MM.1S (cell line): ENCODE measurements around the gene C5AR1.
"Not testable (repeated sequence)": the region's sequence is repeated elsewhere in the genome, so short reads cannot be mapped to it uniquely, and the experiment has no call there.

Experiments
- DNase-seq: peaks from one replicate; pipeline ENCODE4 v3.0.0-alpha.2; 2015
- H2AFZ ChIP-seq: fragments of 300-600 bp; sonication (generic); 2 replicates; pipeline ENCODE4 v1.6.0; 2016; ENCODE audit warnings: antibody characterized with exemption, low read length
- H3F3A ChIP-seq: fragments of 300-600 bp; sonication (generic); 2 replicates; pipeline ENCODE4 v1.6.1; 2016; ENCODE audit warnings: mild to moderate bottlenecking, antibody characterized with exemption, low read length, moderate library complexity, mixed read lengths; ENCODE audit not compliant: insufficient read depth
- H3K27ac ChIP-seq: fragments of 300-600 bp; sonication (generic); 2 replicates; pipeline ENCODE4 v1.5.1; 2016; ENCODE audit warnings: mild to moderate bottlenecking, low read length
- H3K27me3 ChIP-seq: fragments of 300-600 bp; sonication (generic); replicated peaks from 2 replicates; pipeline ENCODE4 v1.6.0; 2016; ENCODE audit warnings: low read length; ENCODE audit not compliant: insufficient read depth
- H3K36me3 ChIP-seq: fragments of 300-600 bp; sonication (generic); replicated peaks from 2 replicates; pipeline ENCODE4 v1.6.1; 2016; ENCODE audit warnings: mild to moderate bottlenecking, low read length, mixed read lengths; ENCODE audit not compliant: insufficient read depth
- H3K4me1 ChIP-seq: fragments of 300-600 bp; sonication (generic); 2 replicates; pipeline ENCODE4 v1.6.1; 2016; ENCODE audit warnings: low read length, mixed read lengths
- H3K4me2 ChIP-seq: fragments of 300-600 bp; sonication (generic); 2 replicates; pipeline ENCODE4 v1.6.0; 2016; ENCODE audit warnings: low read depth, low read length
- H3K4me3 ChIP-seq: fragments of 300-600 bp; sonication (generic); 2 replicates; pipeline ENCODE4 v1.5.1; 2016; ENCODE audit warnings: low read length, mixed read lengths
- H3K79me2 ChIP-seq: fragments of 300-600 bp; sonication (generic); 2 replicates; pipeline ENCODE4 v1.6.1; 2016; ENCODE audit warnings: mixed run types, low read length, mixed read lengths
- H3K9ac ChIP-seq: fragments of 300-600 bp; sonication (generic); 2 replicates; pipeline ENCODE4 v1.6.1; 2016; ENCODE audit warnings: low read length, mixed read lengths
- H3K9me2 ChIP-seq: fragments of 300-600 bp; sonication (generic); replicated peaks from 2 replicates; pipeline ENCODE4 v1.6.1; 2016; ENCODE audit warnings: mild to moderate bottlenecking, low read length, mixed read lengths; ENCODE audit not compliant: insufficient read depth
- H3K9me3 ChIP-seq: fragments of 300-600 bp; sonication (generic); replicated peaks from 2 replicates; pipeline ENCODE4 v1.6.1; 2016; ENCODE audit warnings: mild to moderate bottlenecking, low read length, mixed read lengths; ENCODE audit not compliant: insufficient read depth
- H4K20me1 ChIP-seq: fragments of 300-600 bp; sonication (generic); 2 replicates; pipeline ENCODE4 v1.6.1; 2016; ENCODE audit warnings: mild to moderate bottlenecking, low read length, moderate library complexity, mixed read lengths; ENCODE audit not compliant: insufficient read depth
- EZH2 ChIP-seq: fragments of 300-600 bp; sonication (generic); optimal IDR thresholded peaks from 2 replicates; pipeline ENCODE3; 2017; ENCODE audit warnings: low read depth, mild to moderate bottlenecking, antibody characterized with exemption, low read length, mixed read lengths
- EZH2phosphoT487 ChIP-seq: fragments of 300-600 bp; sonication (generic); IDR thresholded peaks from 2 replicates; pipeline ENCODE4 v1.6.1; 2018; ENCODE audit warnings: antibody characterized with exemption, low read length
- TF ChIP-seq, protein P1 (sequence below): fragments of 300-600 bp; sonication (generic); IDR thresholded peaks from 2 replicates; pipeline ENCODE4 v1.5.1; 2016; ENCODE audit warnings: antibody characterized with exemption, low read length, mixed read lengths

The C5AR1 gene

DNA sequence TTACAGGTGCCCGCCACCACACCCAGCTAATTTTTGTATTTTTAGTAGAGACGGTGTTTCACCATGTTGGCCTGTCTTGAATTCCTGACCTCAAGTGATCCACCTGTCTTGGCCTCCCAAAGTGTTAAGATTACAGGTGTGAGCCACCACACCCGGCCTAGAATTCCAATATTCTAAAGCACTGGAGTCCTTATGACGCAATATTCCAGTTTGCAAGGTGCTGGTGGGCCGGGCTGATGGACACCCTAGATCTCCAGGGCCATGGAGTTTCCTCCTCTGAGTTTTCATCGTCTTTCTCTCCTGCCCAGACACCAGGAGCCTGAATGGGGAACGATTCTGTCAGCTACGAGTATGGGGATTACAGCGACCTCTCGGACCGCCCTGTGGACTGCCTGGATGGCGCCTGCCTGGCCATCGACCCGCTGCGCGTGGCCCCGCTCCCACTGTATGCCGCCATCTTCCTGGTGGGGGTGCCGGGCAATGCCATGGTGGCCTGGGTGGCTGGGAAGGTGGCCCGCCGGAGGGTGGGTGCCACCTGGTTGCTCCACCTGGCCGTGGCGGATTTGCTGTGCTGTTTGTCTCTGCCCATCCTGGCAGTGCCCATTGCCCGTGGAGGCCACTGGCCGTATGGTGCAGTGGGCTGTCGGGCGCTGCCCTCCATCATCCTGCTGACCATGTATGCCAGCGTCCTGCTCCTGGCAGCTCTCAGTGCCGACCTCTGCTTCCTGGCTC lies 31.0 kb downstream of the C5AR1 start:
- Histone ChIP-seq H3F3A (no peaks in the 10 kb centered on the region), H3K27me3 (no peaks in the 10 kb centered on the region), H4K20me1 (no peaks in the 10 kb centered on the region), H3K9me3 (no peaks in the 10 kb centered on the region), H3K9ac (no peak overlapping the region), H3K9me2 (no peaks in the 10 kb centered on the region), H3K27ac (no peak overlapping the region), H3K4me1 (peaks cover 4% of the 10 kb centered on the region; the same call in 1 of the 2 replicates), H3K36me3 (no peaks in the 10 kb centered on the region), H3K4me3 (no peak overlapping the region), H2AFZ (no peak overlapping the region), H3K79me2 (no peaks in the 10 kb centered on the region), H3K4me2 (no peak overlapping the region)
- TF ChIP-seq EZH2 = no peak
- no peak for TF ChIP-seq EZH2phosphoT487
- TF ChIP-seq, protein P1, sequence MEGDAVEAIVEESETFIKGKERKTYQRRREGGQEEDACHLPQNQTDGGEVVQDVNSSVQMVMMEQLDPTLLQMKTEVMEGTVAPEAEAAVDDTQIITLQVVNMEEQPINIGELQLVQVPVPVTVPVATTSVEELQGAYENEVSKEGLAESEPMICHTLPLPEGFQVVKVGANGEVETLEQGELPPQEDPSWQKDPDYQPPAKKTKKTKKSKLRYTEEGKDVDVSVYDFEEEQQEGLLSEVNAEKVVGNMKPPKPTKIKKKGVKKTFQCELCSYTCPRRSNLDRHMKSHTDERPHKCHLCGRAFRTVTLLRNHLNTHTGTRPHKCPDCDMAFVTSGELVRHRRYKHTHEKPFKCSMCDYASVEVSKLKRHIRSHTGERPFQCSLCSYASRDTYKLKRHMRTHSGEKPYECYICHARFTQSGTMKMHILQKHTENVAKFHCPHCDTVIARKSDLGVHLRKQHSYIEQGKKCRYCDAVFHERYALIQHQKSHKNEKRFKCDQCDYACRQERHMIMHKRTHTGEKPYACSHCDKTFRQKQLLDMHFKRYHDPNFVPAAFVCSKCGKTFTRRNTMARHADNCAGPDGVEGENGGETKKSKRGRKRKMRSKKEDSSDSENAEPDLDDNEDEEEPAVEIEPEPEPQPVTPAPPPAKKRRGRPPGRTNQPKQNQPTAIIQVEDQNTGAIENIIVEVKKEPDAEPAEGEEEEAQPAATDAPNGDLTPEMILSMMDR = no peak
- no peak for DNase-seq

DNA sequence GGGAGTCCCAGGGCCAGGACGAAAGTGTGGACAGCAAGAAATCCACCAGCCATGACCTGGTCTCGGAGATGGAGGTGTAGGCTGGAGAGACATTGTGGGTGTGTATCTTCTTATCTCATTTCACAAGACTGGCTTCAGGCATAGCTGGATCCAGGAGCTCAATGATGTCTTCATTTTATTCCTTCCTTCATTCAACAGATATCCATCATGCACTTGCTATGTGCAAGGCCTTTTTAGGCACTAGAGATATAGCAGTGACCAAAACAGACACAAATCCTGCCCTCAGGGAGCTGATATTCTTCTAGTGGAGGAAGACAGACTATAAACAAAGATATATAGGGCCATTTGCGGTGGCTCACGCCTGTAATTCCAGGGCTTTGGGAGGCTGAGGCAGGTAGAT lies 32.1 kb downstream of the C5AR1 start:
- no peak overlapping the region for H3K27ac ChIP-seq
- no peaks in the 10 kb centered on the region for H3K9me3 ChIP-seq
- H3K9me2 ChIP-seq = no peaks in the 10 kb centered on the region
- no peaks in the 10 kb centered on the region for H3K36me3 ChIP-seq
- H3K4me2 ChIP-seq = no peak overlapping the region
- H3K4me3 ChIP-seq = no peak overlapping the region
- no peaks in the 10 kb centered on the region for H3K27me3 ChIP-seq
- no peak for DNase-seq
- H3K9ac ChIP-seq = no peak overlapping the region
- H3K79me2 ChIP-seq = no peaks in the 10 kb centered on the region
- no peak for TF ChIP-seq EZH2
- no peak for TF ChIP-seq EZH2phosphoT487
- TF ChIP-seq, protein P1 = no peak
- H4K20me1 ChIP-seq = no peaks in the 10 kb centered on the region
- no peaks in the 10 kb centered on the region for H3K4me1 ChIP-seq
- no peak overlapping the region for H2AFZ ChIP-seq
- H3F3A ChIP-seq = no peaks in the 10 kb centered on the region

DNA sequence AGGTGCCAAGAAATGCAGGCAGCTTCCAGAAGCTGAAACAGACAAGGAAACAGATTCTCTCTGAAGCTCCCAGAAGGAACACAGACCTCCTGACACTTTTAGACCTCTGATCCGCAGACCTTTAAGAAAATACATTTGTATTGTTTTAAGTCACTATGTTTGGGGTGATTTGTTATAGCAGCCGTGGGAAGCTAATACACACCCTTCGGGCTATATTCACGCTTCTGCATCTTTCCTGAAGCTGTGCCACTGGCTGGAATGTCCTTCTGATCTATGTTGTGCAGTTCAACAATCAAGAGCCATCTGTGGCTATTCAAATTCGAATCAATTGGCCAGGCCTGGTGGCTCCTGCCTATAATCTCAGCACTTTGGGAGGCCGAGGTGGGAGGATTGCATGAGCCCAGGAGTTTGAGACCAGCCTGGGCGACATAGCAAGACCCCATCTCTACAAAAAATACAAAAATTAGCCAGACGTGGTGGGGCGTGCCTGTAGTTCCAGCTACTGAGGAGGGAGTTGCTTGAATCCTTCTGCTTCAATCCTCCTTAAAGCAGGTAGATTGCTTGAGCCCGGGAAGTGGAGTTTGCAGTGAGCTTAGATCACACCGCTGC lies 33.6 kb downstream of the C5AR1 start:
- H3F3A ChIP-seq = no peaks in the 10 kb centered on the region
- H3K27ac ChIP-seq = no peak overlapping the region
- H3K4me3 ChIP-seq = no peak overlapping the region
- H3K36me3 ChIP-seq = no peaks in the 10 kb centered on the region
- no peak overlapping the region for H3K9ac ChIP-seq
- H4K20me1 ChIP-seq = no peaks in the 10 kb centered on the region
- no peak overlapping the region for H3K4me2 ChIP-seq
- no peak overlapping the region for H2AFZ ChIP-seq
- DNase-seq = no peak
- H3K79me2 ChIP-seq = no peaks in the 10 kb centered on the region
- no peaks in the 10 kb centered on the region for H3K9me2 ChIP-seq
- H3K27me3 ChIP-seq = no peaks in the 10 kb centered on the region
- no peaks in the 10 kb centered on the region for H3K9me3 ChIP-seq
- no peaks in the 10 kb centered on the region for H3K4me1 ChIP-seq
- TF ChIP-seq EZH2phosphoT487 (no peak), EZH2 (no peak)

DNA sequence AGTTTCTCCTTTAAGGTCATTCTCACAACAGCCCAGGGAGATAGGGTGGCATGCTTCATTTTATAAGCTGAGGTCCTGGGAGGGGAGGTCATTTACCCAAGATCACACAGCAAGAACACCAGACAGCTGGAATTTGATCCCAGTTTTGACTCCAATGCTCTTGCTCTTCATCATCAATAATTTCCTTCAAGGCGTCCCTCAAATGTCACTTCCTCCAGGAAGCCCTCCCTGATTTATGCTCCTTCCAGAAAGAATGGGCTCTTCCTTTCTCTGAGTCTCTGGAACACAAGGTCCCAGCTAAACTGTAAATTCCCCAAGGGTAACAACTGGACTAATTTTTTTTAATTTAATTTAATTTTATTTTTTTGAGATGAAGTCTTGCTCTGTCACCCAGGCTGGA lies 34.8 kb downstream of the C5AR1 start:
- TF ChIP-seq EZH2phosphoT487 = no peak
- H3K27ac ChIP-seq = no peak overlapping the region
- peaks cover 4% of the 10 kb centered on the region; the same call in 1 of the 2 replicates for H3K4me1 ChIP-seq
- H3K79me2 ChIP-seq = peaks cover 2% of the 10 kb centered on the region
- no peaks in the 10 kb centered on the region for H4K20me1 ChIP-seq
- no peaks in the 10 kb centered on the region for H3K27me3 ChIP-seq
- no peaks in the 10 kb centered on the region for H3K36me3 ChIP-seq
- no peaks in the 10 kb centered on the region for H3K9me2 ChIP-seq
- no peak overlapping the region for H3K4me2 ChIP-seq
- H3K9me3 ChIP-seq = no peaks in the 10 kb centered on the region
- DNase-seq = no peak
- no peaks in the 10 kb centered on the region for H3F3A ChIP-seq
- H2AFZ ChIP-seq = no peak overlapping the region
- H3K9ac ChIP-seq = no peak overlapping the region
- H3K4me3 ChIP-seq = no peak overlapping the region

DNA sequence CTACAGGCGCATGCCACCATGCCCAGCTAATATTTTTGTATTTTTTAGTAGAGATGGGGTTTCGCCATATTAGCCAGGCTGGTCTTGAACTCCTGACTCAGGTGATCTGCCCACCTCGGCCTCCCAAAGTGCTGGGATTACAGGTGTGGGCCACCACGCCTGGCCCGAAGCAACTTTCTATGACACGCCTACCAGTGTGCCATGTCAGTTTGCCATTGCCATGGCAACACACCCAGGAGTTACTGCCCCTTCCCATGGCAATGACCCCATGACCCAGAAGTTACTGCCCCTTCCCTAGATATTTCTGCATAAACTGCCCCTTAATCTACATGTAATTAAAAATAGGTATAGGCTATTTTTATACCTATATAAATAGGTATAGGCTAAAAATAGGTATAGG lies 36.4 kb downstream of the C5AR1 start:
- H3K4me2 ChIP-seq = not testable (repeated sequence)

More for the DNA sequence above, 36.4 kb downstream of the C5AR1 start:
- H3K9ac ChIP-seq, H4K20me1 ChIP-seq, H3K9me2 ChIP-seq, H2AFZ ChIP-seq, H3K9me3 ChIP-seq, H3K4me3 ChIP-seq, H3K27me3 ChIP-seq, H3K4me1 ChIP-seq, H3K27ac ChIP-seq, H3F3A ChIP-seq, DNase-seq, H3K36me3 ChIP-seq: not testable (repeated sequence)
- peaks cover 16% of the 10 kb centered on the region for H3K79me2 ChIP-seq
